C4-2B (cell line): ENCODE measurements around the gene GRB7.

Experiments used
- ZFX ChIP-seq: fragments of 450-650 bp; IDR thresholded peaks from 2 replicates; pipeline ENCODE4 v1.6.1; 2017
- TF ChIP-seq, protein P1 (sequence below): fragments of 450-650 bp; conservative IDR thresholded peaks from 2 replicates; pipeline ENCODE4 v1.5.1; 2017; ENCODE audit warnings: mild to moderate bottlenecking

- TF ChIP-seq, protein P1, sequence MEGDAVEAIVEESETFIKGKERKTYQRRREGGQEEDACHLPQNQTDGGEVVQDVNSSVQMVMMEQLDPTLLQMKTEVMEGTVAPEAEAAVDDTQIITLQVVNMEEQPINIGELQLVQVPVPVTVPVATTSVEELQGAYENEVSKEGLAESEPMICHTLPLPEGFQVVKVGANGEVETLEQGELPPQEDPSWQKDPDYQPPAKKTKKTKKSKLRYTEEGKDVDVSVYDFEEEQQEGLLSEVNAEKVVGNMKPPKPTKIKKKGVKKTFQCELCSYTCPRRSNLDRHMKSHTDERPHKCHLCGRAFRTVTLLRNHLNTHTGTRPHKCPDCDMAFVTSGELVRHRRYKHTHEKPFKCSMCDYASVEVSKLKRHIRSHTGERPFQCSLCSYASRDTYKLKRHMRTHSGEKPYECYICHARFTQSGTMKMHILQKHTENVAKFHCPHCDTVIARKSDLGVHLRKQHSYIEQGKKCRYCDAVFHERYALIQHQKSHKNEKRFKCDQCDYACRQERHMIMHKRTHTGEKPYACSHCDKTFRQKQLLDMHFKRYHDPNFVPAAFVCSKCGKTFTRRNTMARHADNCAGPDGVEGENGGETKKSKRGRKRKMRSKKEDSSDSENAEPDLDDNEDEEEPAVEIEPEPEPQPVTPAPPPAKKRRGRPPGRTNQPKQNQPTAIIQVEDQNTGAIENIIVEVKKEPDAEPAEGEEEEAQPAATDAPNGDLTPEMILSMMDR: no peak
- no peak for TF ChIP-seq ZFX
Observed at GRCh38 chr17:39747745-39748144, 10.0 kb downstream of the GRB7 start.
